Mucosa of descending colon (tissue), 3 donors: Measurements from ENCODE around the gene DPH6. TPM values are rescaled to one million over a fixed set of nuclear protein-coding genes. Genes with fewer than 3 reads are reported as not detected.

Experiments
- ATAC-seq: fragments of 200-7000 bp; cut with Tn5 transposase; one replicate; pipeline ENCODE4 v1.9.1; 2020; ENCODE audit warnings: mild to moderate bottlenecking, moderate library complexity
- DNase-seq, 3 donors: peaks; one replicate each; pipeline ENCODE4 v3.0.0-alpha.2; 2020
- H3K36me3 ChIP-seq: fragments of 200-600 bp; one replicate; pipeline ENCODE4 v1.8.0; 2021; ENCODE audit warnings: low read depth, mild to moderate bottlenecking
- H3K4me1 ChIP-seq: fragments of 200-600 bp; one replicate; pipeline ENCODE4 v1.8.0; 2021; ENCODE audit warnings: low read depth, mild to moderate bottlenecking
- H3K4me3 ChIP-seq: fragments of 200-600 bp; one replicate; pipeline ENCODE4 v1.8.0; 2021; ENCODE audit warnings: mild to moderate bottlenecking
- H3K9me3 ChIP-seq: fragments of 200-600 bp; one replicate; pipeline ENCODE4 v1.8.0; 2021; ENCODE audit warnings: mild to moderate bottlenecking
- intact Hi-C, 2 donors: fragments of 100-400 bp; cut with DNase I in 1 of 2; cut with micrococcal nuclease in 1 of 2; formaldehyde crosslinking; loops; one replicate each; pipeline versions ENCODE4 v1.11.0 to v1.11.1; 2022; cut with DNase I, micrococcal nuclease
- total RNA-seq, 3 donors: library from RNA; stranded (reverse); fragmentation: NEBNext Ultra II Directional in 2 of 3; extraction: Animal tissue kit (Norgen Biotek cat#: 25700) in 2 of 3; gene quantifications; one replicate each; pipeline versions ENCODE4 v1.2.1 to v1.2.4, GENCODE V29; 2021 to 2023
- TF ChIP-seq, protein P1 (sequence below): fragments of 200-600 bp; IDR thresholded peaks from one replicate; pipeline ENCODE4 v1.8.0; 2022; ENCODE audit warnings: antibody characterized with exemption, mild to moderate bottlenecking
- donor health status: DM: no; HTN: no; CAD: no; lungs with moderate emphysema.
- donor health status: DM: no; HTN: no; CAD: no.
- donor health status: DM: no; HTN: yes; CAD: no.

DPH6 gene
- total RNA-seq, 3 donors from 2014 or later = 16.8 to 23.7 (median 21.2) TPM

- DNase-seq = no peak
- Histone ChIP-seq H3K9me3 (no peaks in the 10 kb centered on the region), H3K4me3 (no peak overlapping the region), H3K36me3 (no peaks in the 10 kb centered on the region), H3K4me1 (no peaks in the 10 kb centered on the region)
- intact Hi-C loops = no loop called here
- no peak for ATAC-seq
- TF ChIP-seq, protein P1, sequence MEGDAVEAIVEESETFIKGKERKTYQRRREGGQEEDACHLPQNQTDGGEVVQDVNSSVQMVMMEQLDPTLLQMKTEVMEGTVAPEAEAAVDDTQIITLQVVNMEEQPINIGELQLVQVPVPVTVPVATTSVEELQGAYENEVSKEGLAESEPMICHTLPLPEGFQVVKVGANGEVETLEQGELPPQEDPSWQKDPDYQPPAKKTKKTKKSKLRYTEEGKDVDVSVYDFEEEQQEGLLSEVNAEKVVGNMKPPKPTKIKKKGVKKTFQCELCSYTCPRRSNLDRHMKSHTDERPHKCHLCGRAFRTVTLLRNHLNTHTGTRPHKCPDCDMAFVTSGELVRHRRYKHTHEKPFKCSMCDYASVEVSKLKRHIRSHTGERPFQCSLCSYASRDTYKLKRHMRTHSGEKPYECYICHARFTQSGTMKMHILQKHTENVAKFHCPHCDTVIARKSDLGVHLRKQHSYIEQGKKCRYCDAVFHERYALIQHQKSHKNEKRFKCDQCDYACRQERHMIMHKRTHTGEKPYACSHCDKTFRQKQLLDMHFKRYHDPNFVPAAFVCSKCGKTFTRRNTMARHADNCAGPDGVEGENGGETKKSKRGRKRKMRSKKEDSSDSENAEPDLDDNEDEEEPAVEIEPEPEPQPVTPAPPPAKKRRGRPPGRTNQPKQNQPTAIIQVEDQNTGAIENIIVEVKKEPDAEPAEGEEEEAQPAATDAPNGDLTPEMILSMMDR = no peak
These were observed 66.5 kb downstream of the DPH6 start for GRCh38 chr15:35479423-35479822.

- intact Hi-C loops = no loop called here
- DNase-seq (no peak), ATAC-seq (no peak)
- Histone ChIP-seq H3K4me3 (no peak overlapping the region), H3K9me3 (no peaks in the 10 kb centered on the region), H3K4me1 (no peaks in the 10 kb centered on the region), H3K36me3 (no peaks in the 10 kb centered on the region)
- TF ChIP-seq, protein P1 = no peak
These were observed 68.4 kb downstream of the DPH6 start for GRCh38 chr15:35477312-35478262.

- TF ChIP-seq, protein P1 = no peak
- intact Hi-C loops = no loop called here
- Histone ChIP-seq H3K4me3 (no peak overlapping the region), H3K9me3 (no peaks in the 10 kb centered on the region), H3K4me1 (no peaks in the 10 kb centered on the region), H3K36me3 (no peaks in the 10 kb centered on the region)
- ATAC-seq (no peak), DNase-seq (no peak)
These were observed 74.9 kb downstream of the DPH6 start for GRCh38 chr15:35471024-35471423.

DNA sequence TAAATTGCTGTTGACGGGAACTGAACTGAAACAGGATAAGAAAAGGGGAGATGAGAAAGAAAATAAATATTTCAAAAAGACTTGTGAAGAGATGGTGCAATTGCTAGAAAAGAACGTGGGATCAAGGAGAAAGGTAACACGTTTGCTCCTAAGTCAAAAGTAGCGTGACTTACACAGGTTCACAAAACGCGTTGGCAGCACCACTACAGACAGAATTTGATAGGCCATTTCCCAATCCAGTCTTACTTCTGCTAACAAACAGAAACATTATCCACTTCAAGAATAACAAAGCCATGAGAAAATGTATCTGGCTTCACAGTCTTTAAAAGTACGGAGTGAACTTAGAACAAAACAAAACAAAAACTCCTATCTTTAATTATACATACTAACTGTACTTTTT lies 75.5 kb downstream of the DPH6 start:
- intact Hi-C loops = no loop called here
- DNase-seq (no peak), ATAC-seq (no peak)
- H3K36me3 ChIP-seq = no peaks in the 10 kb centered on the region
- no peak overlapping the region for H3K4me3 ChIP-seq
- TF ChIP-seq, protein P1 = no peak
- H3K9me3 ChIP-seq = no peaks in the 10 kb centered on the region
- no peaks in the 10 kb centered on the region for H3K4me1 ChIP-seq

- intact Hi-C loops = no loop called here
- peak; percentile 80 for ATAC-seq
- DNase-seq = no peak
- TF ChIP-seq, protein P1 = no peak
- Histone ChIP-seq H3K4me1 (no peaks in the 10 kb centered on the region), H3K36me3 (no peaks in the 10 kb centered on the region), H3K9me3 (no peaks in the 10 kb centered on the region), H3K4me3 (no peak overlapping the region)
These were observed 79.5 kb downstream of the DPH6 start for GRCh38 chr15:35466476-35466875.
